ENCODE results near the gene ZNF804B.

The ZNF804B gene

GRCh38 chr7:88787777-88788176 lies 28.3 kb downstream of the ZNF804B start:
- in situ Hi-C loops (cut with MboI; ENCODE audit: low pct_unique_long_range_greater_than_20kb, low sequenced_read_pairs, unreplicated experiment) = no loop called here
- no peak for DNase-seq (ENCODE audit: low spot score)
- TF ChIP-seq, protein P1, sequence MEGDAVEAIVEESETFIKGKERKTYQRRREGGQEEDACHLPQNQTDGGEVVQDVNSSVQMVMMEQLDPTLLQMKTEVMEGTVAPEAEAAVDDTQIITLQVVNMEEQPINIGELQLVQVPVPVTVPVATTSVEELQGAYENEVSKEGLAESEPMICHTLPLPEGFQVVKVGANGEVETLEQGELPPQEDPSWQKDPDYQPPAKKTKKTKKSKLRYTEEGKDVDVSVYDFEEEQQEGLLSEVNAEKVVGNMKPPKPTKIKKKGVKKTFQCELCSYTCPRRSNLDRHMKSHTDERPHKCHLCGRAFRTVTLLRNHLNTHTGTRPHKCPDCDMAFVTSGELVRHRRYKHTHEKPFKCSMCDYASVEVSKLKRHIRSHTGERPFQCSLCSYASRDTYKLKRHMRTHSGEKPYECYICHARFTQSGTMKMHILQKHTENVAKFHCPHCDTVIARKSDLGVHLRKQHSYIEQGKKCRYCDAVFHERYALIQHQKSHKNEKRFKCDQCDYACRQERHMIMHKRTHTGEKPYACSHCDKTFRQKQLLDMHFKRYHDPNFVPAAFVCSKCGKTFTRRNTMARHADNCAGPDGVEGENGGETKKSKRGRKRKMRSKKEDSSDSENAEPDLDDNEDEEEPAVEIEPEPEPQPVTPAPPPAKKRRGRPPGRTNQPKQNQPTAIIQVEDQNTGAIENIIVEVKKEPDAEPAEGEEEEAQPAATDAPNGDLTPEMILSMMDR (IDR thresholded peaks at IDR 0.05; ENCODE audit: extremely low read depth, insufficient read depth, missing control alignments) = no peak

- in situ Hi-C loops (cut with MboI; ENCODE audit: low pct_unique_long_range_greater_than_20kb, low sequenced_read_pairs, unreplicated experiment) = no loop called here
- TF ChIP-seq, protein P1 (IDR thresholded peaks at IDR 0.05; ENCODE audit: extremely low read depth, insufficient read depth, missing control alignments) = peak; percentile 45
- no peak for DNase-seq (ENCODE audit: low spot score)
Observed at GRCh38 chr7:88789480-88790064, 30.1 kb downstream of the ZNF804B start.

- no peak for DNase-seq (ENCODE audit: low spot score)
- TF ChIP-seq, protein P1 (IDR thresholded peaks at IDR 0.05; ENCODE audit: extremely low read depth, insufficient read depth, missing control alignments) = no peak
- in situ Hi-C loops (cut with MboI; ENCODE audit: low pct_unique_long_range_greater_than_20kb, low sequenced_read_pairs, unreplicated experiment) = no loop called here
Observed at GRCh38 chr7:88791891-88792290, 32.4 kb downstream of the ZNF804B start.

DNA sequence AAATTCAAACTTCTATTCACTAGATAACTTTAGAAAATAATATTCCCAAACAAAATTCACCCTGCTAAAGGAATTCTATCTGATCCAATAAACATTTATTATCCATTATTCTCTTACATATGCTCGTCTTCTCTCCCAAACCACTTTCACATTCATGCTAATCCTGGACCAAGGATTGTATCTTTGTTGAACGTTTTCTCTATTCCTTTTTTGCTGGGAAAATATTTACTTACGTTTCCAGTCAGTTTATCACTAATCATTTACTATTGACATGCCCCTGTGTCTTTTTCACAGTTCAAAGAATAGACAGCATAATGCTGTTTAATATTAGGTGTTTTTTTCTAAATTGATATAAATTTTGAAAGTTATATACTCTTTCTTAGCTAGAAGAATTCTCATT lies 32.9 kb downstream of the ZNF804B start:
- TF ChIP-seq, protein P1 (IDR thresholded peaks at IDR 0.05; ENCODE audit: extremely low read depth, insufficient read depth, missing control alignments) = no peak
- in situ Hi-C loops (cut with MboI; ENCODE audit: low pct_unique_long_range_greater_than_20kb, low sequenced_read_pairs, unreplicated experiment) = no loop called here
- no peak for DNase-seq (ENCODE audit: low spot score)

DNA sequence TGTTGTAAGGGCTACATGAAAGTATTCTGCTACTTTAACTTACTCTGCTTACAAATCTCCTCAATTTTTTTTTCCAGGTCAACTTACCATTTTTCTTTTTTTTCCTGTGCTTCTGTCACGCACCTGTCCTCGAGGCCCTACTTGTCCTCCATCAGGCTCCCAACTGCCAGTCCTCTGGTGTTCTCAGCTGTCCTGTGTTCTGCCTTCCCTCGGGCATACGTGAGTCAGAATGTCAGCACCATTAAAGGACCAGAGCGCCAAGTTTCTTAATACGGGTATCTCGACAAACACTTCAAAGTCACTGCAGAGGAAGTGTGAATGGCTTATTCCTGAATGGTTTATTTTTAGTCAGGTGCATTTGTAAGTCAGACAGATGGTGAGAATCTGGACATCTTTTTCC lies 36.1 kb downstream of the ZNF804B start, which contains the start of gene TEX47:
TSS of gene TEX47 (minus strand) at position 185 of the 400 bp plus-strand sequence. CDS start 795 bp downstream, outside the sequence.
- TF ChIP-seq, protein P1 (IDR thresholded peaks at IDR 0.05; ENCODE audit: extremely low read depth, insufficient read depth, missing control alignments) = no peak
- in situ Hi-C loops (cut with MboI; ENCODE audit: low pct_unique_long_range_greater_than_20kb, low sequenced_read_pairs, unreplicated experiment) = no loop called here
- DNase-seq (ENCODE audit: low spot score) = no peak

DNA sequence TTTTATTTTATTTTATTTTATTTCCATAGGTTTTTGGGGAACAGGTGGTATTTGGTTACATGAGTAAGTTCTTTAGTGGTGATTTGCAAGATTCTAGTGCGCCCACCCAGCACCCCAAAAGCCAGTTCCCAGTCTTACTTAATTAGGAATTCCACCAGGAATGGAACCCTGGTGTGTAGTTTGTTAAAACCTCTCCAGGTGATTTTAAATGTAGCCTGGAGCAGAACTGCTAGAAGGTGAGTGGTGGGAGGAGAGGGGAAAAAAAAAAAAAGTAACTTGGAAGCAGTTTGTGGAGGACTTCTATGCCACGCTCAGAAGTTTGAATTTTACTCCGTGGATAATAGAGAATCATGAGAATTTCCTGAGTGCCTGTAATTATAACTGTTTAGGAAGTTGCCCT lies 41.5 kb downstream of the ZNF804B start:
- in situ Hi-C loops (cut with MboI; ENCODE audit: low pct_unique_long_range_greater_than_20kb, low sequenced_read_pairs, unreplicated experiment) = no loop called here
- no peak for DNase-seq (ENCODE audit: low spot score)
- TF ChIP-seq, protein P1 (IDR thresholded peaks at IDR 0.05; ENCODE audit: extremely low read depth, insufficient read depth, missing control alignments) = no peak

Measured in GM13977 (cell line).